Bronchial epithelial cell (primary cell): ENCODE measurements around the gene ZNF853. TPM values are rescaled to one million over a fixed set of nuclear protein-coding genes. Genes with fewer than 3 reads are reported as not detected.

Source experiments
- DNase-seq: peaks from one replicate; pipeline ENCODE4 v3.0.0-alpha.2; 2010; ENCODE audit warnings: low read depth
- FAIRE-seq: peaks from 2 replicates; lab custom pipeline; 2011; peaks lifted over from hg19 to GRCh38; lab: Jason Lieb, UNC
- H3K27me3 ChIP-seq: 2 replicates; pipeline ENCODE4 v1.5.1; 2011; ENCODE audit warnings: low read length; ENCODE audit not compliant: control insufficient read depth, insufficient read depth
- H3K36me3 ChIP-seq: 2 replicates; pipeline ENCODE4 v1.5.1; 2011; ENCODE audit warnings: low read length; ENCODE audit not compliant: control insufficient read depth, insufficient read depth
- H3K4me3 ChIP-seq: 2 replicates; pipeline ENCODE4 v1.5.1; 2011; ENCODE audit warnings: mild to moderate bottlenecking, low read depth, low read length, control low read depth
- CTCF ChIP-seq: IDR thresholded peaks from 2 replicates; pipeline ENCODE4 v1.5.1; 2011; ENCODE audit warnings: mild to moderate bottlenecking, moderate library complexity, low read length, control low read depth, inconsistent platforms; ENCODE audit not compliant: insufficient read depth, severe bottlenecking
- total RNA-seq: library from RNA; depleted of rRNA; stranded (reverse); fragments of >200 nt; gene quantifications from 2 replicates; pipeline ENCODE4 v1.2.1, GENCODE V29; 2014

The ZNF853 gene
- total RNA-seq, 1 donor from 2014 or later: 0.53 TPM

- FAIRE-seq: no peak
- peaks cover 9% of the 10 kb centered on the region for H3K36me3 ChIP-seq
- DNase-seq: no peak
- H3K4me3 ChIP-seq: no peak overlapping the region
- no peak for TF ChIP-seq CTCF
- H3K27me3 ChIP-seq: no peaks in the 10 kb centered on the region
Observed at GRCh38 chr7:6604458-6604857, 11.0 kb upstream of the ZNF853 start.

DNA sequence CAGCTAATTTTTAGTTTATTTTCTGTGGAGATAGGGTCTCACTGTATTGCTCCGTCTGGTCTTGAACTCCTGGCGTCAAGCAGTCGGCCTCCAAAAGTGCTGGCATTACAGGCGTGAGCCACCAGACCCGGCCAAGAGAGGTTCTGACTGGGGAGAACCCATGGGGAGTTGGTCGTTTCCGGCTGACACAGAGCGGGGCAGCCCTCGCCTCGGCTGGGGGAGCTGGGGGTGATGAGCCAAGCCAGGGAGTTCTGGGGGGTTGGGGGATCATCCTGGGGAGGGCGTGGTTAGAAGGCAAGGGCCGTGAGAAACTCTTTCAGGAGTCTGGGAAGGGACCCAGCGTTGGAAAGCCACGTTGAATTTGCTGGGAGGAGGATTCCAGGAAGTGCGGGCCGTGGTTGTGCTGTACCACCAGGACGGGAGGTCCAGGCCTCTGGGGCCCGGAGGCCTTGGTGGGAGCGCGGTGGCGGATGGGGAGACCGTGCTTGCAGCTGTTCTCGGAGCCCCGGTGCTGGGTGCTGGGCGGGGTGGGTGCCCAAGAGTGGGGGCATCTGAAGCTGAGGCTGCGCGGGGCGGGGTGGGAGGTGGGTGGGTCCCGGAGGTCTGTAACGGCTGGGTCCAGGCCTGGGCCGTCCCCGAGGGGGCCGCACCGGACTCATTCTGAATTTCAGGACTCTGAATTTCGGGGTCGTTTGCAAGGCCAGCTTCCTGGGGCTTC lies 8.4 kb upstream of the ZNF853 start:
- Histone ChIP-seq H3K27me3 (no peaks in the 10 kb centered on the region), H3K36me3 (peaks cover 3% of the 10 kb centered on the region), H3K4me3 (no peak overlapping the region)
- FAIRE-seq: no peak
- no peak for TF ChIP-seq CTCF
- DNase-seq: no peak

DNA sequence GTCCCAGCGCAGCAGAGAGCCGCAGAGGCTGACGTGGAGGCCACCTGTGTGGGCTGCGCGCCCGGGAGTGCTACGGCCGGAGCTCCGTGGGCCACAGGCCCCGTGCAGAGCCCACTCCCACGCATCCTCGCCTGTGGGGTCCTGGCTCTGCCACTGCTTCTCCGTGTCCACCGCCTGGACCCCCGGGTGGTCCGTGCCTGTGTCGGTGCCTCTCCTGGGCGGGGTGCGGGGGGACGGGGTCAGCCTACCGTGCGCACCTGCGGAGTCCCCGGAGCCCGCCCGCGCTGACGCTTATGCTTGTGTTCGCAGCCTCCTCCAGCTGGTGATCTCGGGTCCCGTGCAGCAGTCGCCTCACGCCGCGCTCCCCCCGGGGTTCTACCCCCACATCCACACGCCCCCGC lies 7.8 kb upstream of the ZNF853 start:
- no peak for FAIRE-seq
- no peak overlapping the region for H3K4me3 ChIP-seq
- DNase-seq: no peak
- no peak for TF ChIP-seq CTCF
- no peaks in the 10 kb centered on the region for H3K27me3 ChIP-seq
- peaks cover 2% of the 10 kb centered on the region for H3K36me3 ChIP-seq

GRCh38 chr7:6608081-6608480 lies 7.3 kb upstream of the ZNF853 start:
- DNase-seq (no peak), FAIRE-seq (no peak)
- TF ChIP-seq CTCF: no peak
- no peak overlapping the region for H3K4me3 ChIP-seq
- H3K27me3 ChIP-seq: no peaks in the 10 kb centered on the region
- peaks cover 2% of the 10 kb centered on the region for H3K36me3 ChIP-seq

GRCh38 chr7:6608794-6609193 lies 6.6 kb upstream of the ZNF853 start:
- Histone ChIP-seq H3K27me3 (no peaks in the 10 kb centered on the region), H3K36me3 (peaks cover 2% of the 10 kb centered on the region), H3K4me3 (no peak overlapping the region)
- TF ChIP-seq CTCF: no peak
- FAIRE-seq (no peak), DNase-seq (no peak)

DNA sequence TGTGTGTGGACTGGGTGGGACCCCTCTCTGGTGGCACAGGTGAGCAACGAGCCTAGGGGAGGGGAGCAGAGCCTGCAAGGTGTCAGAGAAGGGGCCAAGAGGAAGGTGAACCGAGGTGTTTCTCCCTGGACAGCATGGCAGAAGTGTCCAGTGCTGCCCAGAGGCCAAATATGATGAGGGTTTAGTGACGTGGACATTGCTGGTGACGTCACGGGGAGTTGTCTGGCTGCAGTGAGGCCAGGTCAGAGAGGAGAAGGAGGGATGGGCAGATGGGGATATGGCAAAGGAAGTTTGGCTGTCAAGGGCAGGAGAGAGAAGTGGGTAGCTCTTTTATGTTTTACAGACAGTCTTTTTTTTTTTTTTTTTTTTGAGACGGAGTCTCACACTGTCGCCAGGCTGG lies 2.6 kb upstream of the ZNF853 start:
- FAIRE-seq: no peak

More for the DNA sequence above, 2.6 kb upstream of the ZNF853 start:
- DNase-seq: no peak
- peaks cover 10% of the 10 kb centered on the region for H3K27me3 ChIP-seq
- no peak for TF ChIP-seq CTCF
- H3K36me3 ChIP-seq: peaks cover 2% of the 10 kb centered on the region
- no peak overlapping the region for H3K4me3 ChIP-seq
